GM23338 (cell line): ENCODE data around the gene GPHA2. TPM values are rescaled to one million over a fixed set of nuclear protein-coding genes. Genes with fewer than 3 reads are reported as not detected.

Source experiments
- ATAC-seq: fragments of 200-7000 bp; cut with Tn5 transposase; 3 replicates; pipeline ENCODE4 v1.9.1; 2020
- DNase-seq: peaks from one replicate; pipeline ENCODE4 v3.0.0-alpha.2; 2015; ENCODE audit warnings: low spot score
- H2AFZ ChIP-seq: fragments of 200-600 bp; sonication (generic); 2 replicates; pipeline ENCODE4 v1.8.0; 2016; ENCODE audit warnings: antibody characterized with exemption, mild to moderate bottlenecking, moderate library complexity
- H3F3A ChIP-seq: fragments of 200-600 bp; sonication (generic); replicated peaks from 2 replicates; pipeline ENCODE4 v1.8.0; 2017; ENCODE audit warnings: antibody characterized with exemption, mixed run types, low read depth
- H3K27ac ChIP-seq: fragments of 200-600 bp; sonication (generic); 2 replicates; pipeline ENCODE4 v1.6.1; 2016; ENCODE audit warnings: low read depth
- H3K27me3 ChIP-seq: fragments of 200-600 bp; sonication (generic); 2 replicates; pipeline ENCODE4 v1.8.0; 2016; ENCODE audit warnings: mild to moderate bottlenecking, mixed run types, moderate library complexity; ENCODE audit not compliant: insufficient read depth
- H3K36me3 ChIP-seq: fragments of 200-600 bp; sonication (generic); 2 replicates; pipeline ENCODE4 v1.8.0; 2016; ENCODE audit warnings: mild to moderate bottlenecking; ENCODE audit not compliant: insufficient read depth
- H3K4me1 ChIP-seq: fragments of 200-600 bp; sonication (generic); 2 replicates; pipeline ENCODE4 v1.8.0; 2016; ENCODE audit warnings: mild to moderate bottlenecking, moderate library complexity; ENCODE audit not compliant: insufficient read depth
- H3K4me2 ChIP-seq: fragments of 200-600 bp; sonication (generic); 2 replicates; pipeline ENCODE4 v1.7.1; 2017; ENCODE audit warnings: mixed run types
- H3K4me3 ChIP-seq: fragments of 200-600 bp; sonication (generic); 2 replicates; pipeline ENCODE4 v1.6.1; 2016; ENCODE audit warnings: mixed run types
- H3K79me2 ChIP-seq: fragments of 200-600 bp; sonication (generic); replicated peaks from 2 replicates; pipeline ENCODE4 v1.8.0; 2017; ENCODE audit warnings: mild to moderate bottlenecking; ENCODE audit not compliant: insufficient read depth
- H3K9me2 ChIP-seq: fragments of 200-600 bp; sonication (generic); 2 replicates; pipeline ENCODE4 v1.8.0; 2017; ENCODE audit not compliant: insufficient read depth
- H4K20me1 ChIP-seq: fragments of 200-600 bp; sonication (generic); replicated peaks from 2 replicates; pipeline ENCODE4 v1.8.0; 2017; ENCODE audit warnings: mild to moderate bottlenecking; ENCODE audit not compliant: insufficient read depth
- H3K27ac Mint-ChIP-seq: 2 replicates; pipeline ENCODE4 v1.8.0; 2020; ENCODE audit warnings: inconsistent platforms, mild to moderate bottlenecking, moderate library complexity, mixed read lengths
- H3K27me3 Mint-ChIP-seq: 3 replicates; pipeline ENCODE4 v1.8.0; 2022; ENCODE audit warnings: low read depth, mild to moderate bottlenecking, moderate library complexity, mixed read lengths, inconsistent platforms; ENCODE audit not compliant: insufficient read depth, poor library complexity
- H3K36me3 Mint-ChIP-seq: 3 replicates; pipeline ENCODE4 v1.8.0; 2021; ENCODE audit warnings: low read depth, mild to moderate bottlenecking, inconsistent platforms, moderate library complexity, mixed read lengths
- H3K4me1 Mint-ChIP-seq: 3 replicates; pipeline ENCODE4 v1.8.0; 2020; ENCODE audit warnings: mild to moderate bottlenecking, inconsistent platforms, mixed read lengths
- H3K4me3 Mint-ChIP-seq: 3 replicates; pipeline ENCODE4 v1.8.0; 2021; ENCODE audit warnings: moderate library complexity, mild to moderate bottlenecking, inconsistent platforms, mixed read lengths
- H3K9me3 Mint-ChIP-seq: 3 replicates; pipeline ENCODE4 v1.8.0; 2020; ENCODE audit warnings: moderate library complexity, mild to moderate bottlenecking, inconsistent platforms, mixed read lengths
- CREB1 ChIP-seq: fragments of 250-450 bp; sonication (Bioruptor Pico); IDR thresholded peaks from 2 replicates; pipeline ENCODE4 v1.5.0; 2020; ENCODE audit warnings: low read depth, mild to moderate bottlenecking, moderate library complexity
- EZH2 ChIP-seq: fragments of 200-600 bp; sonication (generic); IDR thresholded peaks from one replicate; pipeline ENCODE4 v1.8.0; 2017; ENCODE audit warnings: antibody characterized with exemption, mild to moderate bottlenecking, low read depth; ENCODE audit not compliant: unreplicated experiment
- EZH2phosphoT487 ChIP-seq: fragments of 200-600 bp; sonication (generic); IDR thresholded peaks from one replicate; pipeline ENCODE4 v1.8.1; 2018; ENCODE audit warnings: antibody characterized with exemption; ENCODE audit not compliant: unreplicated experiment
- JUNB ChIP-seq: IDR thresholded peaks from one replicate; pipeline ENCODE4 v1.6.1; 2016; ENCODE audit warnings: antibody characterized with exemption; ENCODE audit not compliant: unreplicated experiment
- NANOG ChIP-seq: IDR thresholded peaks from 2 replicates; pipeline ENCODE4 v1.6.1; 2016; ENCODE audit warnings: antibody characterized with exemption, borderline replicate concordance
- POLR2AphosphoS5 ChIP-seq: IDR thresholded peaks from 2 replicates; pipeline ENCODE4 v1.6.1; 2016; ENCODE audit warnings: antibody characterized with exemption, low read depth
- STAT1 ChIP-seq: IDR thresholded peaks from one replicate; pipeline ENCODE4 v1.6.1; 2016; ENCODE audit warnings: antibody characterized with exemption; ENCODE audit not compliant: unreplicated experiment
- ZNF114 ChIP-seq: fragments of 250-450 bp; sonication (Bioruptor Pico); IDR thresholded peaks from 2 replicates; pipeline ENCODE4 v1.5.0; 2020; ENCODE audit warnings: mild to moderate bottlenecking, moderate library complexity
- ZNF331 ChIP-seq: fragments of 250-450 bp; sonication (Bioruptor Pico); IDR thresholded peaks from 2 replicates; pipeline ENCODE4 v1.5.0; 2020; ENCODE audit warnings: low read depth, mild to moderate bottlenecking, moderate library complexity
- polyA plus RNA-seq: library from polyadenylated mRNA; unstranded; fragments of >200 nt; fragmentation: Nextera tagmentation; extraction: Ambion mirVana; gene quantifications from 2 replicates; pipeline ENCODE4 v1.2.1, GENCODE V29; 2016
- total RNA-seq: library from RNA; depleted of rRNA; stranded (reverse); fragments of >200 nt; shearing (Covaris generic); gene quantifications from 2 replicates; pipeline ENCODE4 v1.2.3, GENCODE V29; 2014
- TF ChIP-seq, protein P1 (sequence below): IDR thresholded peaks from one replicate; pipeline ENCODE4 v1.6.1; 2018; ENCODE audit warnings: antibody characterized with exemption; ENCODE audit not compliant: unreplicated experiment
- TF ChIP-seq, protein P2 (sequence below): fragments of 250-450 bp; sonication (Bioruptor Pico); IDR thresholded peaks from 2 replicates; pipeline ENCODE4 v1.5.0; 2020; ENCODE audit warnings: mild to moderate bottlenecking, moderate library complexity
- TF ChIP-seq, protein P3 (sequence below), 2 experiments: fragments of 200-600 bp in 1 of 2; sonication (generic) in 1 of 2; conservative IDR thresholded peaks; 2 replicates each; pipeline versions ENCODE4 v1.5.1 to v1.6.1; 2016 to 2017; ENCODE audit warnings: antibody characterized with exemption in 2 of 2, low read depth in 2 of 2, mild to moderate bottlenecking in 2 of 2, moderate library complexity in 1 of 2
- TF ChIP-seq, protein P4 (sequence below): IDR thresholded peaks from 2 replicates; pipeline ENCODE4 v1.6.1; 2016; ENCODE audit warnings: antibody characterized with exemption

The GPHA2 gene
- total and polyA plus RNA-seq, 2 experiments from 2014 or later: 0.83 to 1.8 TPM

DNA sequence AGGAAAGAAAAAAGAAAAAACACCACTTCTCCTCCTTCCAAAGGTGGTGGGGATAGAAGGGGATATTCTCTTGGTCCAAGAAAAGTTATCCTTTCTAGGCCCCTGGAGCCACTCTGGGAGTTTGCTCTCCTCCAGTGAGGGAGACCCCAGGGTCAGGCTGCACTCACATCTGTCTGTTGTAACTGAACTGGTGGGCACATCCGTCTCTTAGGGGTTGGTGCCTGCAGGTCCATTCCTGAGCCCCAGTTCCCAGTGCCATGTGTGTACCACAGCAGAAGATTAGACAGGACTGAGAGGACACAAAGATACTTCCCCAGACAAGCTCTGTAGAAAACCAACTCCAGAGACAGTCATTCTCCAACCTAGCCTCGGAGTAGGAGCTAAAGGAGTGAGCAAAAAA, 15.6 kb downstream of the GPHA2 start:
- H3K79me2 ChIP-seq: no peaks in the 10 kb centered on the region; the same call in 1 of the 2 replicates
- peaks cover 12% of the 10 kb centered on the region for H3K4me1 ChIP-seq
- no peaks in the 10 kb centered on the region for H3F3A ChIP-seq
- H3K9me2 ChIP-seq: no peaks in the 10 kb centered on the region
- no peaks in the 10 kb centered on the region for H3K36me3 ChIP-seq
- no peak overlapping the region for H2AFZ ChIP-seq
- ATAC-seq: no peak
- TF ChIP-seq POLR2AphosphoS5 (no peak), JUNB (no peak), EZH2phosphoT487 (no peak), NANOG (no peak), ZNF114 (CRISPR knock-in tag) (no peak), ZNF331 (CRISPR knock-in tag) (no peak), CREB1 (CRISPR knock-in tag) (no peak), STAT1 (no peak), EZH2 (no peak)
- TF ChIP-seq, protein P1, sequence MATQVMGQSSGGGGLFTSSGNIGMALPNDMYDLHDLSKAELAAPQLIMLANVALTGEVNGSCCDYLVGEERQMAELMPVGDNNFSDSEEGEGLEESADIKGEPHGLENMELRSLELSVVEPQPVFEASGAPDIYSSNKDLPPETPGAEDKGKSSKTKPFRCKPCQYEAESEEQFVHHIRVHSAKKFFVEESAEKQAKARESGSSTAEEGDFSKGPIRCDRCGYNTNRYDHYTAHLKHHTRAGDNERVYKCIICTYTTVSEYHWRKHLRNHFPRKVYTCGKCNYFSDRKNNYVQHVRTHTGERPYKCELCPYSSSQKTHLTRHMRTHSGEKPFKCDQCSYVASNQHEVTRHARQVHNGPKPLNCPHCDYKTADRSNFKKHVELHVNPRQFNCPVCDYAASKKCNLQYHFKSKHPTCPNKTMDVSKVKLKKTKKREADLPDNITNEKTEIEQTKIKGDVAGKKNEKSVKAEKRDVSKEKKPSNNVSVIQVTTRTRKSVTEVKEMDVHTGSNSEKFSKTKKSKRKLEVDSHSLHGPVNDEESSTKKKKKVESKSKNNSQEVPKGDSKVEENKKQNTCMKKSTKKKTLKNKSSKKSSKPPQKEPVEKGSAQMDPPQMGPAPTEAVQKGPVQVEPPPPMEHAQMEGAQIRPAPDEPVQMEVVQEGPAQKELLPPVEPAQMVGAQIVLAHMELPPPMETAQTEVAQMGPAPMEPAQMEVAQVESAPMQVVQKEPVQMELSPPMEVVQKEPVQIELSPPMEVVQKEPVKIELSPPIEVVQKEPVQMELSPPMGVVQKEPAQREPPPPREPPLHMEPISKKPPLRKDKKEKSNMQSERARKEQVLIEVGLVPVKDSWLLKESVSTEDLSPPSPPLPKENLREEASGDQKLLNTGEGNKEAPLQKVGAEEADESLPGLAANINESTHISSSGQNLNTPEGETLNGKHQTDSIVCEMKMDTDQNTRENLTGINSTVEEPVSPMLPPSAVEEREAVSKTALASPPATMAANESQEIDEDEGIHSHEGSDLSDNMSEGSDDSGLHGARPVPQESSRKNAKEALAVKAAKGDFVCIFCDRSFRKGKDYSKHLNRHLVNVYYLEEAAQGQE: no peak
- TF ChIP-seq, protein P2, sequence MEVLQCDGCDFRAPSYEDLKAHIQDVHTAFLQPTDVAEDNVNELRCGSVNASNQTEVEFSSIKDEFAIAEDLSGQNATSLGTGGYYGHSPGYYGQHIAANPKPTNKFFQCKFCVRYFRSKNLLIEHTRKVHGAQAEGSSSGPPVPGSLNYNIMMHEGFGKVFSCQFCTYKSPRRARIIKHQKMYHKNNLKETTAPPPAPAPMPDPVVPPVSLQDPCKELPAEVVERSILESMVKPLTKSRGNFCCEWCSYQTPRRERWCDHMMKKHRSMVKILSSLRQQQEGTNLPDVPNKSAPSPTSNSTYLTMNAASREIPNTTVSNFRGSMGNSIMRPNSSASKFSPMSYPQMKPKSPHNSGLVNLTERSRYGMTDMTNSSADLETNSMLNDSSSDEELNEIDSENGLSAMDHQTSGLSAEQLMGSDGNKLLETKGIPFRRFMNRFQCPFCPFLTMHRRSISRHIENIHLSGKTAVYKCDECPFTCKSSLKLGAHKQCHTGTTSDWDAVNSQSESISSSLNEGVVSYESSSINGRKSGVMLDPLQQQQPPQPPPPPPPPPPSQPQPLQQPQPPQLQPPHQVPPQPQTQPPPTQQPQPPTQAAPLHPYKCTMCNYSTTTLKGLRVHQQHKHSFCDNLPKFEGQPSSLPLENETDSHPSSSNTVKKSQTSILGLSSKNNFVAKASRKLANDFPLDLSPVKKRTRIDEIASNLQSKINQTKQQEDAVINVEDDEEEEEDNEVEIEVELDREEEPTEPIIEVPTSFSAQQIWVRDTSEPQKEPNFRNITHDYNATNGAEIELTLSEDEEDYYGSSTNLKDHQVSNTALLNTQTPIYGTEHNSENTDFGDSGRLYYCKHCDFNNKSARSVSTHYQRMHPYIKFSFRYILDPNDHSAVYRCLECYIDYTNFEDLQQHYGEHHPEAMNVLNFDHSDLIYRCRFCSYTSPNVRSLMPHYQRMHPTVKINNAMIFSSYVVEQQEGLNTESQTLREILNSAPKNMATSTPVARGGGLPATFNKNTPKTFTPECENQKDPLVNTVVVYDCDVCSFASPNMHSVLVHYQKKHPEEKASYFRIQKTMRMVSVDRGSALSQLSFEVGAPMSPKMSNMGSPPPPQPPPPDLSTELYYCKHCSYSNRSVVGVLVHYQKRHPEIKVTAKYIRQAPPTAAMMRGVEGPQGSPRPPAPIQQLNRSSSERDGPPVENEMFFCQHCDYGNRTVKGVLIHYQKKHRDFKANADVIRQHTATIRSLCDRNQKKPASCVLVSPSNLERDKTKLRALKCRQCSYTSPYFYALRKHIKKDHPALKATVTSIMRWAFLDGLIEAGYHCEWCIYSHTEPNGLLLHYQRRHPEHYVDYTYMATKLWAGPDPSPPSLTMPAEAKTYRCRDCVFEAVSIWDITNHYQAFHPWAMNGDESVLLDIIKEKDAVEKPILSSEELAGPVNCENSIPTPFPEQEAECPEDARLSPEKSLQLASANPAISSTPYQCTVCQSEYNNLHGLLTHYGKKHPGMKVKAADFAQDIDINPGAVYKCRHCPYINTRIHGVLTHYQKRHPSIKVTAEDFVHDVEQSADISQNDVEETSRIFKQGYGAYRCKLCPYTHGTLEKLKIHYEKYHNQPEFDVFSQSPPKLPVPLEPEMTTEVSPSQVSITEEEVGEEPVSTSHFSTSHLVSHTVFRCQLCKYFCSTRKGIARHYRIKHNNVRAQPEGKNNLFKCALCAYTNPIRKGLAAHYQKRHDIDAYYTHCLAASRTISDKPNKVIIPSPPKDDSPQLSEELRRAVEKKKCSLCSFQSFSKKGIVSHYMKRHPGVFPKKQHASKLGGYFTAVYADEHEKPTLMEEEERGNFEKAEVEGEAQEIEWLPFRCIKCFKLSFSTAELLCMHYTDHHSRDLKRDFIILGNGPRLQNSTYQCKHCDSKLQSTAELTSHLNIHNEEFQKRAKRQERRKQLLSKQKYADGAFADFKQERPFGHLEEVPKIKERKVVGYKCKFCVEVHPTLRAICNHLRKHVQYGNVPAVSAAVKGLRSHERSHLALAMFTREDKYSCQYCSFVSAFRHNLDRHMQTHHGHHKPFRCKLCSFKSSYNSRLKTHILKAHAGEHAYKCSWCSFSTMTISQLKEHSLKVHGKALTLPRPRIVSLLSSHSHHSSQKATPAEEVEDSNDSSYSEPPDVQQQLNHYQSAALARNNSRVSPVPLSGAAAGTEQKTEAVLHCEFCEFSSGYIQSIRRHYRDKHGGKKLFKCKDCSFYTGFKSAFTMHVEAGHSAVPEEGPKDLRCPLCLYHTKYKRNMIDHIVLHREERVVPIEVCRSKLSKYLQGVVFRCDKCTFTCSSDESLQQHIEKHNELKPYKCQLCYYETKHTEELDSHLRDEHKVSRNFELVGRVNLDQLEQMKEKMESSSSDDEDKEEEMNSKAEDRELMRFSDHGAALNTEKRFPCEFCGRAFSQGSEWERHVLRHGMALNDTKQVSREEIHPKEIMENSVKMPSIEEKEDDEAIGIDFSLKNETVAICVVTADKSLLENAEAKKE (CRISPR knock-in tag): no peak
- TF ChIP-seq, protein P3, sequence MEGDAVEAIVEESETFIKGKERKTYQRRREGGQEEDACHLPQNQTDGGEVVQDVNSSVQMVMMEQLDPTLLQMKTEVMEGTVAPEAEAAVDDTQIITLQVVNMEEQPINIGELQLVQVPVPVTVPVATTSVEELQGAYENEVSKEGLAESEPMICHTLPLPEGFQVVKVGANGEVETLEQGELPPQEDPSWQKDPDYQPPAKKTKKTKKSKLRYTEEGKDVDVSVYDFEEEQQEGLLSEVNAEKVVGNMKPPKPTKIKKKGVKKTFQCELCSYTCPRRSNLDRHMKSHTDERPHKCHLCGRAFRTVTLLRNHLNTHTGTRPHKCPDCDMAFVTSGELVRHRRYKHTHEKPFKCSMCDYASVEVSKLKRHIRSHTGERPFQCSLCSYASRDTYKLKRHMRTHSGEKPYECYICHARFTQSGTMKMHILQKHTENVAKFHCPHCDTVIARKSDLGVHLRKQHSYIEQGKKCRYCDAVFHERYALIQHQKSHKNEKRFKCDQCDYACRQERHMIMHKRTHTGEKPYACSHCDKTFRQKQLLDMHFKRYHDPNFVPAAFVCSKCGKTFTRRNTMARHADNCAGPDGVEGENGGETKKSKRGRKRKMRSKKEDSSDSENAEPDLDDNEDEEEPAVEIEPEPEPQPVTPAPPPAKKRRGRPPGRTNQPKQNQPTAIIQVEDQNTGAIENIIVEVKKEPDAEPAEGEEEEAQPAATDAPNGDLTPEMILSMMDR (conservative IDR thresholded peaks at IDR 0.05; ENCODE audit: low read depth in 2 of 2): no peak
- TF ChIP-seq, protein P4, sequence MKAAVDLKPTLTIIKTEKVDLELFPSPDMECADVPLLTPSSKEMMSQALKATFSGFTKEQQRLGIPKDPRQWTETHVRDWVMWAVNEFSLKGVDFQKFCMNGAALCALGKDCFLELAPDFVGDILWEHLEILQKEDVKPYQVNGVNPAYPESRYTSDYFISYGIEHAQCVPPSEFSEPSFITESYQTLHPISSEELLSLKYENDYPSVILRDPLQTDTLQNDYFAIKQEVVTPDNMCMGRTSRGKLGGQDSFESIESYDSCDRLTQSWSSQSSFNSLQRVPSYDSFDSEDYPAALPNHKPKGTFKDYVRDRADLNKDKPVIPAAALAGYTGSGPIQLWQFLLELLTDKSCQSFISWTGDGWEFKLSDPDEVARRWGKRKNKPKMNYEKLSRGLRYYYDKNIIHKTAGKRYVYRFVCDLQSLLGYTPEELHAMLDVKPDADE: no peak
- no peak overlapping the region for H3K4me3 Mint-ChIP-seq
- H3K9me3 Mint-ChIP-seq: no peaks in the 10 kb centered on the region; the same call in 2 of the 3 replicates
- no peak overlapping the region for H3K4me3 ChIP-seq
- H3K27me3 ChIP-seq: no peaks in the 10 kb centered on the region
- peaks cover 14% of the 10 kb centered on the region for H3K27me3 Mint-ChIP-seq
- no peak overlapping the region for H3K27ac ChIP-seq
- DNase-seq: no peak
- peaks cover 21% of the 10 kb centered on the region for H3K4me1 Mint-ChIP-seq
- no peaks in the 10 kb centered on the region for H4K20me1 ChIP-seq
- H3K4me2 ChIP-seq: no peak overlapping the region
- no peaks in the 10 kb centered on the region for H3K36me3 Mint-ChIP-seq
- no peak overlapping the region for H3K27ac Mint-ChIP-seq
